ENCODE data around the gene EIF4EBP3. TPM values are rescaled to one million over a fixed set of nuclear protein-coding genes. Genes with fewer than 3 reads are reported as not detected.

EIF4EBP3 gene
- total and polyA plus RNA-seq, 2 donors (not counting 1 experiment from before 2014, with no cell fraction given), result 15.0 to 18.2 TPM

DNA sequence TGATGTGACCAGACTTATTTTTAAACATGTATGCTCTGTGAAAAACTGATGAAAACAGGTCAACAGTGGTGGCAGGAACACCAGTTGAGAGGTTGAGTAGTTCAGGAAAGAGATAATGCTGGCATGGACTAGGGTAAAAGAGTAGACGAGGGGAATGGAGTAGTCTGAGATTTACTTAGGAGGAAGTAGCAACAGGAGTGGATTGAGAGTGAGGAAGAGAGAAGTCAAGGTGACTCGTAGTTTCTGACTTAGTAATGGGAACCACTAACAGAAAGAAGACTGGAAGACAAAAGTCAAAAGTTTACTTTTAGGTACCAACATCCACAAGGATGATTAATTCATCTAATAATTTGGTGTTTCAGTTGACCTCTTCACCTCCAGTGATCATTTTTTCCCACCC, 6.2 kb downstream of the EIF4EBP3 start:
- Histone ChIP-seq H3K4me1 (ENCODE audit: control insufficient read depth in 2 of 2, insufficient read depth in 2 of 2, low read length in 2 of 2) (peaks cover 19 to 38% of the 10 kb centered on the region in 2 donors), H3K4me3 (ENCODE audit: control extremely low read depth in 1 of 5, extremely low read depth in 1 of 5, insufficient read depth in 1 of 5, low read depth in 2 of 5, low read length in 4 of 5) (no peak overlapping the region), H3K4me2 (replicated peaks; ENCODE audit: low read depth, low read length, poor library complexity, severe bottlenecking) (no peak overlapping the region), H3K9ac (ENCODE audit: low read length) (no peak overlapping the region), H3K36me3 (replicated peaks in 1 of 2; ENCODE audit: control extremely low read depth in 1 of 2, control insufficient read depth in 1 of 2, extremely low read depth in 1 of 2, insufficient read depth in 2 of 2, low read length in 1 of 2) (peaks cover 0 to 29% of the 10 kb centered on the region in 2 experiments), H3K27ac (ENCODE audit: low read length in 2 of 2) (peak overlapping the region in 1 of 2 donors; percentile 20), H3K27me3 (replicated peaks in 1 of 4; ENCODE audit: control extremely low read depth in 1 of 4, control insufficient read depth in 3 of 4, insufficient read depth in 4 of 4, low read length in 3 of 4) (no peaks in the 10 kb centered on the region), H3K9me3 (ENCODE audit: control extremely low read depth in 1 of 3, control insufficient read depth in 2 of 3, insufficient read depth in 1 of 3, low read length in 2 of 3) (no peaks in the 10 kb centered on the region), H4K20me1 (ENCODE audit: control insufficient read depth, insufficient read depth, low read length, poor library complexity, severe bottlenecking) (peaks cover 4% of the 10 kb centered on the region), H3K79me2 (ENCODE audit: control insufficient read depth, insufficient read depth, low read length) (peaks cover 30% of the 10 kb centered on the region), H2AFZ (ENCODE audit: insufficient read depth, low read depth, low read length, poor library complexity, severe bottlenecking) (no peak overlapping the region)
- POLR2A ChIA-PET, result no interaction called here
- DNase-seq (no peak), ATAC-seq (ENCODE audit: low read depth) (no peak)
- peak overlapping the region; percentile 74 for H3K27ac Mint-ChIP-seq
- H3K27me3 Mint-ChIP-seq, result no peaks in the 10 kb centered on the region
- peaks cover 61% of the 10 kb centered on the region for H3K4me1 Mint-ChIP-seq
- H3K4me3 Mint-ChIP-seq, result peak overlapping the region; percentile 6
- no peak for TF ChIP-seq EZH2 (IDR thresholded peaks at IDR 0.05; ENCODE audit: borderline replicate concordance, insufficient read depth, low read depth, low read length, poor library complexity, severe bottlenecking)
- TF ChIP-seq, protein P1, sequence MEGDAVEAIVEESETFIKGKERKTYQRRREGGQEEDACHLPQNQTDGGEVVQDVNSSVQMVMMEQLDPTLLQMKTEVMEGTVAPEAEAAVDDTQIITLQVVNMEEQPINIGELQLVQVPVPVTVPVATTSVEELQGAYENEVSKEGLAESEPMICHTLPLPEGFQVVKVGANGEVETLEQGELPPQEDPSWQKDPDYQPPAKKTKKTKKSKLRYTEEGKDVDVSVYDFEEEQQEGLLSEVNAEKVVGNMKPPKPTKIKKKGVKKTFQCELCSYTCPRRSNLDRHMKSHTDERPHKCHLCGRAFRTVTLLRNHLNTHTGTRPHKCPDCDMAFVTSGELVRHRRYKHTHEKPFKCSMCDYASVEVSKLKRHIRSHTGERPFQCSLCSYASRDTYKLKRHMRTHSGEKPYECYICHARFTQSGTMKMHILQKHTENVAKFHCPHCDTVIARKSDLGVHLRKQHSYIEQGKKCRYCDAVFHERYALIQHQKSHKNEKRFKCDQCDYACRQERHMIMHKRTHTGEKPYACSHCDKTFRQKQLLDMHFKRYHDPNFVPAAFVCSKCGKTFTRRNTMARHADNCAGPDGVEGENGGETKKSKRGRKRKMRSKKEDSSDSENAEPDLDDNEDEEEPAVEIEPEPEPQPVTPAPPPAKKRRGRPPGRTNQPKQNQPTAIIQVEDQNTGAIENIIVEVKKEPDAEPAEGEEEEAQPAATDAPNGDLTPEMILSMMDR (IDR thresholded peaks at IDR 0.05), result no peak
- 67% methylated on average over 1 of the region's 2 CpGs for WGBS (ENCODE audit: insufficient coverage)
- CTCF ChIA-PET, result interaction anchor here (0.8 to 1.0 kb wide), 2 partner anchors 13 to 78 kb away, joined by 4 to 7 read pairs; no protein-coding TSS in a partner anchor
- intact Hi-C loops (cut with micrococcal nuclease), result no loop called here
- H3K9me3 Mint-ChIP-seq (ENCODE audit: insufficient read depth), result no peaks in the 10 kb centered on the region

DNA sequence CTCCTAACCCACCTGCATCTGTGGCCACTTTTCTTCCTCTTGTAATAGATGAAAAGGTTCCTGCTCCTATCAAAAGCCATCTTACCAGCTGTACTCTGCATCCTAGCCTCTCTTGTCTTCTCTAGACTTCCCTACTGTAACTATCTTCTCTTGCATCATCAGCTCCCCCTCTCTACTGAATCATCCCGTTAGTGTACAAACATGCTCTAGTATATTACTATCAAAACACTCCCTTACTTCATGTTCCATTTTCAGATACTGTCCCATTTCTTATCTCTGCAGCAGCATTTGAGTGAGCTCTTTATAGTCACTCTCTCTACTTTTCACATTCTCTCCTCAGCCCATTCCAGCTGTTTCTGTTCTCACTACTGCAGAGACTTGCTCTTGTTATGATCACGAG, 7.0 kb downstream of the EIF4EBP3 start:
- ChIA-PET POLR2A (interaction anchor here (0.7 kb wide), 1 partner anchor 79 kb away, joined by 3 read pairs; the partner anchor contains the start of gene CD14), CTCF (no interaction called here)

More for the DNA sequence above, 7.0 kb downstream of the EIF4EBP3 start:
- Mint-ChIP-seq H3K9me3 (ENCODE audit: insufficient read depth) (no peaks in the 10 kb centered on the region), H3K4me1 (peaks cover 53% of the 10 kb centered on the region), H3K4me3 (peak overlapping the region; percentile 2), H3K27me3 (no peaks in the 10 kb centered on the region), H3K27ac (peak overlapping the region; percentile 29)
- WGBS (ENCODE audit: insufficient coverage), result 75% methylated on average over 2 of the region's 2 CpGs
- Histone ChIP-seq H3K36me3 (replicated peaks in 1 of 2; ENCODE audit: control extremely low read depth in 1 of 2, control insufficient read depth in 1 of 2, extremely low read depth in 1 of 2, insufficient read depth in 2 of 2, low read length in 1 of 2) (peaks cover 0 to 26% of the 10 kb centered on the region in 2 experiments), H3K4me3 (ENCODE audit: control extremely low read depth in 1 of 5, extremely low read depth in 1 of 5, insufficient read depth in 1 of 5, low read depth in 2 of 5, low read length in 4 of 5) (no peak overlapping the region), H3K79me2 (ENCODE audit: control insufficient read depth, insufficient read depth, low read length) (peaks cover 30% of the 10 kb centered on the region), H3K27me3 (replicated peaks in 1 of 4; ENCODE audit: control extremely low read depth in 1 of 4, control insufficient read depth in 3 of 4, insufficient read depth in 4 of 4, low read length in 3 of 4) (no peaks in the 10 kb centered on the region), H3K4me2 (replicated peaks; ENCODE audit: low read depth, low read length, poor library complexity, severe bottlenecking) (no peak overlapping the region), H3K9me3 (ENCODE audit: control extremely low read depth in 1 of 3, control insufficient read depth in 2 of 3, insufficient read depth in 1 of 3, low read length in 2 of 3) (no peaks in the 10 kb centered on the region), H3K27ac (ENCODE audit: low read length in 2 of 2) (peak overlapping the region in 1 of 2 donors; percentile 18), H2AFZ (ENCODE audit: insufficient read depth, low read depth, low read length, poor library complexity, severe bottlenecking) (no peak overlapping the region), H3K9ac (ENCODE audit: low read length) (no peak overlapping the region), H3K4me1 (ENCODE audit: control insufficient read depth in 2 of 2, insufficient read depth in 2 of 2, low read length in 2 of 2) (peaks cover 18 to 30% of the 10 kb centered on the region in 2 donors), H4K20me1 (ENCODE audit: control insufficient read depth, insufficient read depth, low read length, poor library complexity, severe bottlenecking) (peaks cover 4% of the 10 kb centered on the region)
- intact Hi-C loops (cut with micrococcal nuclease), result no loop called here
- ATAC-seq (ENCODE audit: low read depth) (no peak), DNase-seq (no peak)
- TF ChIP-seq, protein P1 (IDR thresholded peaks at IDR 0.05), result no peak
- TF ChIP-seq EZH2 (IDR thresholded peaks at IDR 0.05; ENCODE audit: borderline replicate concordance, insufficient read depth, low read depth, low read length, poor library complexity, severe bottlenecking), result no peak

Data from B cell (primary cell).